A673 (cell line): ENCODE results near the gene MTHFD2L. TPM values are rescaled to one million over a fixed set of nuclear protein-coding genes. Genes with fewer than 3 reads are reported as not detected.

ENCODE experiments used
- BruUV-seq: library from RNA; stranded (reverse); fragments of 400-500 nt; replicated peaks from 2 replicates; lab custom pipeline; 2021; lab: Mats Ljungman, UMichigan
- CTCF ChIA-PET: fragments of 300-600 bp; sonication (Branson Sonifier 250); formaldehyde crosslinking; loops from one replicate; lab custom pipeline; 2022; ENCODE audit warnings: antibody characterized with exemption; lab: Charles Lee
- POLR2A ChIA-PET: fragments of 300-600 bp; sonication (Branson Sonifier 250); formaldehyde crosslinking; loops from one replicate; lab custom pipeline; 2022; ENCODE audit warnings: antibody characterized with exemption; ENCODE audit not compliant: low non-redundant PET; lab: Charles Lee
- DNase-seq: peaks from one replicate; pipeline ENCODE4 v3.0.0-alpha.2; 2015; ENCODE audit warnings: low spot score
- H3K27ac ChIP-seq: fragments of 200-600 bp; sonication (generic); 2 replicates; pipeline ENCODE4 v1.5.1; 2016; ENCODE audit warnings: mixed run types, low read depth, mild to moderate bottlenecking, mixed read lengths, antibody characterized with exemption, low read length; ENCODE audit not compliant: poor library complexity, severe bottlenecking
- H3K27me3 ChIP-seq: fragments of 200-600 bp; sonication (generic); replicated peaks from 2 replicates; pipeline ENCODE4 v1.6.1; 2017; ENCODE audit warnings: mixed run types, low read depth, mild to moderate bottlenecking, mixed read lengths, antibody characterized with exemption, low read length; ENCODE audit not compliant: insufficient read depth, poor library complexity
- H3K36me3 ChIP-seq: fragments of 200-600 bp; sonication (generic); 2 replicates; pipeline ENCODE4 v1.6.1; 2016; ENCODE audit warnings: mixed run types, mild to moderate bottlenecking, mixed read lengths, antibody characterized with exemption, low read length; ENCODE audit not compliant: insufficient read depth, poor library complexity, severe bottlenecking
- H3K4me1 ChIP-seq: fragments of 200-600 bp; sonication (generic); 2 replicates; pipeline ENCODE4 v1.6.1; 2017; ENCODE audit warnings: mixed run types, mild to moderate bottlenecking, mixed read lengths, antibody characterized with exemption, low read length; ENCODE audit not compliant: insufficient read depth, poor library complexity, severe bottlenecking
- H3K4me3 ChIP-seq: fragments of 200-600 bp; sonication (generic); 2 replicates; pipeline ENCODE4 v1.5.1; 2016; ENCODE audit warnings: low read depth, mixed run types, mild to moderate bottlenecking, mixed read lengths, low read length; ENCODE audit not compliant: poor library complexity, severe bottlenecking
- H3K9me3 ChIP-seq: fragments of 200-600 bp; sonication (generic); 2 replicates; pipeline ENCODE4 v1.6.1; 2016; ENCODE audit warnings: mixed run types, low read depth, mild to moderate bottlenecking, mixed read lengths, antibody characterized with exemption, low read length; ENCODE audit not compliant: poor library complexity, severe bottlenecking
- EZH2 ChIP-seq: fragments of 200-600 bp; sonication (generic); IDR thresholded peaks from 2 replicates; pipeline ENCODE4 v1.6.1; 2017; ENCODE audit warnings: borderline replicate concordance, low read depth, mild to moderate bottlenecking, mixed read lengths, antibody characterized with exemption, low read length; ENCODE audit not compliant: poor library complexity, severe bottlenecking
- intact Hi-C: fragments of 100-400 bp; cut with micrococcal nuclease; formaldehyde crosslinking; loops from one replicate; pipeline ENCODE4 v1.10.0; 2022; ENCODE audit not compliant: unreplicated experiment
- total RNA-seq: library from RNA; stranded (reverse); gene quantifications from 2 replicates; pipeline ENCODE4 v1.2.3, GENCODE V29; 2021
- TF ChIP-seq, protein P1 (sequence below): fragments of 300-800, 200-600 bp; sonication (generic); conservative IDR thresholded peaks from 2 replicates; pipeline ENCODE4 v1.5.1; 2017; ENCODE audit warnings: low read depth, mild to moderate bottlenecking, antibody characterized with exemption, low read length, moderate library complexity, mixed read lengths

Gene MTHFD2L
- total RNA-seq, 1 experiment from 2014 or later = 11.4 TPM

DNA sequence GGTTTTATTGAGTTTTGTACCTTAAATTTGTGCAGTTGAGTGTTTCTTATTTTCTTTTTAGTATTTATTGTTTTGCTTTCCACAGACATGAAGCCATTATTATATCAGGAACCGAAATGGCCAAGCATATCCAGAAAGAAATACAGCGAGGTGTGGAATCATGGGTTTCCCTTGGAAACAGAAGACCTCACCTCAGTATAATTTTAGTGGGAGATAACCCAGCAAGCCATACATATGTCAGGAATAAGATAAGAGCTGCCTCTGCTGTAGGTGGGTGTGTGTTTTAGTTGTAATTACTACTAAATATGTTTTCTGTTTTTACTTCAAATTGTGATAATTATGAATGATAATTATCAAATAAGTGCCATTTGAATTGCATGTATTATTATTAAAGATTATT is 16.5 kb downstream of the MTHFD2L start:
- Histone ChIP-seq H3K27ac (no peak overlapping the region), H3K9me3 (no peaks in the 10 kb centered on the region), H3K27me3 (no peaks in the 10 kb centered on the region), H3K36me3 (no peaks in the 10 kb centered on the region), H3K4me3 (no peak overlapping the region), H3K4me1 (no peaks in the 10 kb centered on the region)
- intact Hi-C loops = no loop called here
- POLR2A ChIA-PET = no interaction called here
- CTCF ChIA-PET = no interaction called here
- BruUV-seq = no TSS peak
- DNase-seq = no peak
- TF ChIP-seq, protein P1, sequence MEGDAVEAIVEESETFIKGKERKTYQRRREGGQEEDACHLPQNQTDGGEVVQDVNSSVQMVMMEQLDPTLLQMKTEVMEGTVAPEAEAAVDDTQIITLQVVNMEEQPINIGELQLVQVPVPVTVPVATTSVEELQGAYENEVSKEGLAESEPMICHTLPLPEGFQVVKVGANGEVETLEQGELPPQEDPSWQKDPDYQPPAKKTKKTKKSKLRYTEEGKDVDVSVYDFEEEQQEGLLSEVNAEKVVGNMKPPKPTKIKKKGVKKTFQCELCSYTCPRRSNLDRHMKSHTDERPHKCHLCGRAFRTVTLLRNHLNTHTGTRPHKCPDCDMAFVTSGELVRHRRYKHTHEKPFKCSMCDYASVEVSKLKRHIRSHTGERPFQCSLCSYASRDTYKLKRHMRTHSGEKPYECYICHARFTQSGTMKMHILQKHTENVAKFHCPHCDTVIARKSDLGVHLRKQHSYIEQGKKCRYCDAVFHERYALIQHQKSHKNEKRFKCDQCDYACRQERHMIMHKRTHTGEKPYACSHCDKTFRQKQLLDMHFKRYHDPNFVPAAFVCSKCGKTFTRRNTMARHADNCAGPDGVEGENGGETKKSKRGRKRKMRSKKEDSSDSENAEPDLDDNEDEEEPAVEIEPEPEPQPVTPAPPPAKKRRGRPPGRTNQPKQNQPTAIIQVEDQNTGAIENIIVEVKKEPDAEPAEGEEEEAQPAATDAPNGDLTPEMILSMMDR = no peak
- no peak for TF ChIP-seq EZH2

DNA sequence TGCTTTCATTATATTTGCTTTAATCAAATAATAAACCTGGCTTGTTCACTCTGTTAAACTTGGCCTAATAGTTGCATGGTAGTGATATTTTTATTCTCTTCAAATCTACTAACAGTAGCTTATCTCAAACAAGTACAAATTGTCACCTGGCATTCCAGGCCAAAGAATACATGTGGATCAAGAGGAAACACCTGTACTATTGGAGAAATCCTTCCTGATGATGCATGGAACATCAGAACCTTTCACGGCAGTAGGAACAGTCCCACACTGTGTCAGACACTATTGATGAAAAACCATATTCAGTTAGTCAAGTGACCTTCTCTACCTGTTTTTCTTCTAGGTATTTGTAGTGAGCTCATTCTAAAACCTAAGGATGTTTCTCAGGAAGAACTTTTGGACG is 17.0 kb downstream of the MTHFD2L start:
- no peak overlapping the region for H3K27ac ChIP-seq
- intact Hi-C loops = no loop called here
- no TSS peak for BruUV-seq
- H3K4me1 ChIP-seq = no peaks in the 10 kb centered on the region
- H3K4me3 ChIP-seq = no peak overlapping the region
- no peak for TF ChIP-seq EZH2
- TF ChIP-seq, protein P1 = no peak
- H3K36me3 ChIP-seq = no peaks in the 10 kb centered on the region
- no peaks in the 10 kb centered on the region for H3K27me3 ChIP-seq
- ChIA-PET CTCF (no interaction called here), POLR2A (no interaction called here)
- H3K9me3 ChIP-seq = no peaks in the 10 kb centered on the region
- DNase-seq = no peak

DNA sequence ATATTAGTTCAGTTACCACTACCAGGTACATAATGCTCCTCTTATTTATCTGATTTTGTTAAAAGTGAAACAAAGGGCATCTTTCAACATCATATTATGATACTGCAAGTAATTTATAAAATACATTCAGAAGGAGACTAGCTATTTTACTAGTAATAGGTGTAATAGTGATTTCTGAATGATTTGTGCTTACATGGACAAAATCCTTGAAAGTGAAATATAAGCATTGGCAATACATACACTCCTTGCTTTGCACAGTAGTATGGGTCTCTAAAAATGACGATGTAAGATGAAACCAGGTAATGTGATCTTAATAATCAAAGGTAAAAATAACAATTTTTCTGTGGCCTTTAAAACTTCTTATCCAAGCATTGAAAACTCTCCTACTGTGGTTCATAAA is 17.5 kb downstream of the MTHFD2L start:
- no peak for DNase-seq
- Histone ChIP-seq H3K4me1 (no peaks in the 10 kb centered on the region), H3K4me3 (no peak overlapping the region), H3K27ac (no peak overlapping the region), H3K9me3 (no peaks in the 10 kb centered on the region), H3K27me3 (no peaks in the 10 kb centered on the region), H3K36me3 (no peaks in the 10 kb centered on the region)
- ChIA-PET CTCF (no interaction called here), POLR2A (no interaction called here)
- BruUV-seq = no TSS peak
- TF ChIP-seq EZH2 = no peak
- TF ChIP-seq, protein P1 = no peak
- intact Hi-C loops = no loop called here
